H9 (cell line): Measurements from ENCODE around the gene CDH13. TPM values are rescaled to one million over a fixed set of nuclear protein-coding genes. Genes with fewer than 3 reads are reported as not detected.

Source experiments
- DNase-seq: peaks from one replicate; pipeline ENCODE4 v3.0.0-alpha.2; 2017
- H2AFZ ChIP-seq: one replicate; pipeline ENCODE4 v1.6.1; 2013; ENCODE audit warnings: mild to moderate bottlenecking, low read length, control low read depth, moderate library complexity
- H2AK5ac ChIP-seq: 2 replicates; pipeline ENCODE4 v1.6.1; 2013; ENCODE audit warnings: low read length, control low read depth, mixed read lengths; ENCODE audit not compliant: insufficient read length
- H2BK120ac ChIP-seq: one replicate; pipeline ENCODE4 v1.6.1; 2013; ENCODE audit warnings: low read depth, mild to moderate bottlenecking, low read length, control low read depth, inconsistent platforms; ENCODE audit not compliant: poor library complexity, severe bottlenecking
- H2BK12ac ChIP-seq: 2 replicates; pipeline ENCODE4 v1.6.1; 2013; ENCODE audit warnings: low read length, control low read depth, mixed read lengths, low read depth; ENCODE audit not compliant: insufficient read length
- H2BK15ac ChIP-seq: 2 replicates; pipeline ENCODE4 v1.6.1; 2013; ENCODE audit warnings: low read depth, low read length, control low read depth
- H2BK20ac ChIP-seq: one replicate; pipeline ENCODE4 v1.6.1; 2013; ENCODE audit warnings: low read depth, mild to moderate bottlenecking, low read length, control low read depth, inconsistent platforms; ENCODE audit not compliant: poor library complexity, severe bottlenecking
- H2BK5ac ChIP-seq: 2 replicates; pipeline ENCODE4 v1.6.1; 2013; ENCODE audit warnings: low read length, control low read depth, mixed read lengths; ENCODE audit not compliant: insufficient read length
- H3K14ac ChIP-seq: 2 replicates; pipeline ENCODE4 v1.6.1; 2013; ENCODE audit warnings: low read length, control low read depth; ENCODE audit not compliant: insufficient read depth
- H3K18ac ChIP-seq: 2 replicates; pipeline ENCODE4 v1.6.1; 2013; ENCODE audit warnings: low read depth, mild to moderate bottlenecking, mixed read lengths, low read length, control low read depth; ENCODE audit not compliant: insufficient read length
- H3K23ac ChIP-seq: 2 replicates; pipeline ENCODE4 v1.6.1; 2013; ENCODE audit warnings: low read length, control low read depth, mixed read lengths, low read depth; ENCODE audit not compliant: insufficient read length
- H3K23me2 ChIP-seq: 2 replicates; pipeline ENCODE4 v1.6.1; 2013; ENCODE audit warnings: low read depth, mild to moderate bottlenecking, mixed read lengths, low read length, control low read depth; ENCODE audit not compliant: insufficient read length, poor library complexity, severe bottlenecking
- H3K27ac ChIP-seq: 2 replicates; pipeline ENCODE4 v1.5.1; 2013; ENCODE audit warnings: low read length, control low read depth, mixed read lengths, low read depth; ENCODE audit not compliant: insufficient read length
- H3K27me3 ChIP-seq: 2 replicates; pipeline ENCODE4 v1.6.1; 2013; ENCODE audit warnings: low read length, control low read depth, inconsistent platforms; ENCODE audit not compliant: insufficient read depth
- H3K4ac ChIP-seq: 2 replicates; pipeline ENCODE4 v1.6.1; 2013; ENCODE audit warnings: low read depth, mild to moderate bottlenecking, control low read depth, inconsistent platforms, low read length, moderate library complexity
- H3K4me1 ChIP-seq: 2 replicates; pipeline ENCODE4 v1.6.1; 2013; ENCODE audit warnings: low read length, control low read depth, inconsistent platforms; ENCODE audit not compliant: insufficient read depth
- H3K4me2 ChIP-seq: 2 replicates; pipeline ENCODE4 v1.6.1; 2013; ENCODE audit warnings: low read length, control low read depth, mixed read lengths; ENCODE audit not compliant: insufficient read length, insufficient read depth
- H3K56ac ChIP-seq: 2 replicates; pipeline ENCODE4 v1.6.1; 2013; ENCODE audit warnings: low read depth, mild to moderate bottlenecking, mixed read lengths, low read length, control low read depth; ENCODE audit not compliant: insufficient read length
- H3K79me1 ChIP-seq: 2 replicates; pipeline ENCODE4 v1.6.1; 2013; ENCODE audit warnings: low read depth, mild to moderate bottlenecking, moderate library complexity, low read length, control low read depth, inconsistent platforms; ENCODE audit not compliant: insufficient read depth, poor library complexity, severe bottlenecking
- H3K79me2 ChIP-seq: 2 replicates; pipeline ENCODE4 v1.6.1; 2013; ENCODE audit warnings: low read length, control low read depth, inconsistent platforms; ENCODE audit not compliant: insufficient read depth
- H3K9ac ChIP-seq: 2 replicates; pipeline ENCODE4 v1.6.1; 2013; ENCODE audit warnings: low read length, control low read depth, mixed read lengths; ENCODE audit not compliant: insufficient read length; ENCODE audit errors: extremely low read depth
- H3K9me3 ChIP-seq: one replicate; pipeline ENCODE4 v1.6.1; 2013; ENCODE audit warnings: low read depth, low read length, inconsistent platforms; ENCODE audit not compliant: control insufficient read depth
- H3T11ph ChIP-seq: one replicate; pipeline ENCODE4 v1.6.1; 2013; ENCODE audit warnings: mild to moderate bottlenecking, low read length, control low read depth, inconsistent platforms
- H4K20me1 ChIP-seq: one replicate; pipeline ENCODE4 v1.6.1; 2013; ENCODE audit not compliant: control insufficient read depth, insufficient read length, insufficient read depth
- H4K5ac ChIP-seq: 2 replicates; pipeline ENCODE4 v1.6.1; 2013; ENCODE audit warnings: low read depth, mild to moderate bottlenecking, mixed read lengths, low read length, control low read depth; ENCODE audit not compliant: insufficient read length
- H4K8ac ChIP-seq: replicated peaks from 2 replicates; pipeline ENCODE4 v1.6.1; 2013; ENCODE audit warnings: low read length, control low read depth, mixed read lengths, low read depth; ENCODE audit not compliant: insufficient read length
- H4K91ac ChIP-seq: 2 replicates; pipeline ENCODE4 v1.6.1; 2013; ENCODE audit warnings: low read depth, mild to moderate bottlenecking, moderate library complexity, mixed read lengths, low read length, control low read depth; ENCODE audit not compliant: insufficient read length
- H3K27ac Mint-ChIP-seq, 3 experiments: 2 replicates in 2 of 3; 3 replicates in 1 of 3; pipeline ENCODE4 v1.8.0; 2020 to 2021; ENCODE audit warnings: mixed read lengths in 3 of 3, mild to moderate bottlenecking in 1 of 3, moderate library complexity in 1 of 3
- H3K27me3 Mint-ChIP-seq: 2 replicates; pipeline ENCODE4 v1.8.0; 2021; ENCODE audit warnings: low read depth, mild to moderate bottlenecking, moderate library complexity, mixed read lengths
- H3K36me3 Mint-ChIP-seq, 3 experiments: 2 replicates in 2 of 3; 3 replicates in 1 of 3; pipeline ENCODE4 v1.8.0; 2020 to 2021; ENCODE audit warnings: low read depth in 3 of 3, mixed read lengths in 3 of 3; ENCODE audit not compliant: insufficient read depth in 1 of 3
- H3K4me1 Mint-ChIP-seq, 2 experiments: 2 replicates each; pipeline ENCODE4 v1.8.0; 2020; ENCODE audit warnings: mixed read lengths in 2 of 2
- H3K4me3 Mint-ChIP-seq, 2 experiments: 2 replicates in 1 of 2; 3 replicates in 1 of 2; pipeline ENCODE4 v1.8.0; 2020 to 2021; ENCODE audit warnings: mild to moderate bottlenecking in 2 of 2, mixed read lengths in 2 of 2, moderate library complexity in 1 of 2
- H3K9me3 Mint-ChIP-seq, 2 experiments: 2 replicates in 1 of 2; 3 replicates in 1 of 2; pipeline ENCODE4 v1.8.0; 2020; ENCODE audit warnings: mild to moderate bottlenecking in 2 of 2, mixed read lengths in 2 of 2, moderate library complexity in 1 of 2
- CTCF ChIP-seq: fragments of 200-600 bp; sonication (generic); conservative IDR thresholded peaks from 3 replicates; pipeline ENCODE4 v1.8.0; 2021; ENCODE audit warnings: antibody characterized with exemption, mild to moderate bottlenecking
- WGBS: extraction: QIAGEN DNeasy Blood & Tissue Kit; methylation state at CpG from one replicate; pipeline ENCODE4 v1.1.7; 2013; ENCODE audit warnings: missing lambda C conversion rate, low lambda C conversion rate, mixed read lengths; ENCODE audit not compliant: insufficient read length; ENCODE audit errors: extremely low coverage; 5-methylcytosine and 5-hydroxymethylcytosine counted together
- total RNA-seq: library from RNA; stranded (reverse); gene quantifications from 2 replicates; pipeline ENCODE4 v1.2.1, GENCODE V29; 2021

Gene CDH13
- total RNA-seq, 1 experiment from 2014 or later = 1.5 TPM

GRCh38 chr16:83271970-83272575, 645.3 kb downstream of the CDH13 start:
- no peak overlapping the region for H3K23ac ChIP-seq
- Mint-ChIP-seq H3K9me3 (no peaks in the 10 kb centered on the region), H3K27ac (no peak overlapping the region), H3K36me3 (no peaks in the 10 kb centered on the region), H3K4me3 (no peak overlapping the region), H3K27me3 (no peaks in the 10 kb centered on the region), H3K4me1 (peaks cover 3% of the 10 kb centered on the region in 2 experiments; a peak in 1 of 4 replicates)
- no peaks in the 10 kb centered on the region for H3K79me2 ChIP-seq
- H2BK120ac ChIP-seq = no peak overlapping the region
- no peak overlapping the region for H3K56ac ChIP-seq
- no peak overlapping the region for H3K14ac ChIP-seq
- no peaks in the 10 kb centered on the region for H4K20me1 ChIP-seq
- no peak overlapping the region for H2BK15ac ChIP-seq
- H4K8ac ChIP-seq = no peak overlapping the region
- H3K27ac ChIP-seq = no peak overlapping the region
- no CpG with 5 or more reads among the region's 5 CpGs for WGBS
- no peak overlapping the region for H4K91ac ChIP-seq
- no peaks in the 10 kb centered on the region for H3K4me1 ChIP-seq
- no peaks in the 10 kb centered on the region for H3K23me2 ChIP-seq
- no peak overlapping the region for H3K9ac ChIP-seq
- H2BK5ac ChIP-seq = no peak overlapping the region
- no peak overlapping the region for H3K18ac ChIP-seq
- no peak overlapping the region for H3K4ac ChIP-seq
- no peak overlapping the region for H2BK12ac ChIP-seq
- H2BK20ac ChIP-seq = no peak overlapping the region
- H3K79me1 ChIP-seq = no peaks in the 10 kb centered on the region
- H4K5ac ChIP-seq = no peak overlapping the region
- no peak for DNase-seq
- no peak overlapping the region for H2AFZ ChIP-seq
- no peak overlapping the region for H2AK5ac ChIP-seq
- H3K9me3 ChIP-seq = no peaks in the 10 kb centered on the region
- no peak overlapping the region for H3K4me2 ChIP-seq
- no peaks in the 10 kb centered on the region for H3K27me3 ChIP-seq
- no peak overlapping the region for H3T11ph ChIP-seq
- no peak for TF ChIP-seq CTCF
